HG03064 (cell line): ENCODE results near the gene NGB.
"Not testable (repeated sequence)": the region's sequence is repeated elsewhere in the genome, so short reads cannot be mapped to it uniquely, and the experiment has no call there.

ENCODE experiments used
- ATAC-seq: cut with Tn5 transposase; IDR thresholded peaks from one replicate; pipeline ENCODE4 v1.9.1; 2021; ENCODE audit warnings: low read depth; ENCODE audit not compliant: unreplicated experiment

The NGB gene

DNA sequence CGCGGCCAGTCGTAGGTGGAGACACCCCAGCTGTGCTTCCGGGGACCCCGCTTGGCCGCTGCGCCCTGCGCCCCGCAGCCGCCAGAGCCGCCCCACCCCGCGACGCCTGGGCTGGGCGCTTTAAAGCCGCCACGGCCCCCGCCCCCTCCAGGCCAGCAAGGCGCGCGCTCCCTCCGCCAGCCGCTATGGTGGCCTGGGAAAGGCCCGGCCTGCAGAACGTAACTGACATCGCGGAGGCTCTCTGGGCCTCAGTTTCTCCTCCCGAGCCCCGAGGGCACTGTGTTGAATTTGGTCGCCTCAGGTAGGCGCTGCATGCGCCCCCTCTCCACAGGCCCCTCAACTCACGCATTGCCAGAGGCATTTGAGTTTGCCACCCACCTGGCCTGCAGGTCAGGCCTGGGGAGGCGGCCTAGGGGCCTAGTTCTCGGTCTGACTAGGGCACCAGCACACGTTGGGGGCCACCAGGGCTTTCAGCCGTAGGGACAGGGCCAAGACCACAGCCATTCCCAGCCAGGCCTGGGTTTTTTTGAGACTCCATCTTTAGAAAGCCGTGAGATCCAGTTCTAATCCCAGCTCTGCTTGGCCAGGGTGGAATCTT, at the start of gene NGB:
NGB (minus strand) TSS at position 94 of the 598 bp plus-strand sequence. CDS start 269 bp downstream, outside the sequence.
- no peak for ATAC-seq

DNA sequence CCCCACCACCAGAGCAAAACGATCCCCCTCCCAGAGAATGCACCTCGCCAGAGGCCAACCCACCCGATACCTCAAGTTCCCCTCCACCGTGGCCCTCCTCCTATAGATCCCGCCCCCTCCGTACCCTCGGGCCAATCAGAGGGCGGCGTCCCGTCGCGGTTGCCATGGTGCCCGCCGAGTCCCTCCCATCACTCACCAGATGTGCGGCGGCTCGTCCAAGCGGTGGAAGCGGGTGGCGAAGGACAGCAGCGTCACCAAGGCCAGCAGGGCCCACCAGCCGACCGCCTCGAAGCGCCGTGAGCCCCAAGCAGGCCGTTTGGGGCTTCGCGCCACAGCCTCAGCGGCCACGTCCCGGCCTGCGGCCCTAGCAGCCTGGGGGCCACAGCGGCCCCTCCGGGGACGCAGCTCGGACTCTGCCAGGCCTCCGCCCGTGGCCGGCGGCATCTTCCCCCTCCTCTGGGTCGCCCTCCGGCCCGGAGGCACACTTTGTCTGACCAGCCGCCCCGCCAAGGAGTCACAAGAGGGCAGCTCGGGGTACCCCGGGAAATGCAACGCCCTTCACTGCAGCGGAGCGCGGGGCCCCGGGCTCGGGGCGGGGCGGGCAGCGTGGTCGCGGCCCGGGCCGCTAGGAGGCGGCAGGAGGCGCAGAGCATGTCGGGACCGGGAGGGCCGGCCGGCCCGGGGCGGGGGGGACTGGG, 49.4 kb upstream of the NGB start, which contains the start of gene POMT2:
POMT2 (minus strand) TSS at position 646 of the 698 bp plus-strand sequence; CDS start at position 444, 202 bp downstream.
- ATAC-seq: peak; percentile 70

- no peak for ATAC-seq
These were observed 48.4 kb upstream of the NGB start for GRCh38 chr14:77319422-77319821.

DNA sequence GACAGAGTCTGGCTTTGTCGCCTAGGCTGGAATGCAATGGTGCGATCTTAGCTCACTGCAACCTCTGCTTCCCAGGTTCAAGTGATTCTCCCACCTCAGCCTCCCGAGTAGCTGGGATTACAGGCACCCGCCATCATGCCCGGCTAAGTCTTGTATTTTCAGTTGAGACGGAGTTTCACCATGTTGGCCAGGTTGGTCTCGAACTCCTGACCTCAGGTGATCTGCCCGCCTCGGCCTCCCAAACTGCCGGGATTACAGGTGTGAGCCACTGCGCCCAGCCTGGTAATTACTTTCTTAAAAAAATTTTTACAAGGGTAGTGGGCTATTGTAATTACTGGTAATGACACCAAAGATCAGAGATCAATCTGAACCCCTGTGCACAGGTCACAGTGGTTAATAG, 47.8 kb upstream of the NGB start:
- not testable (repeated sequence) for ATAC-seq

GRCh38 chr14:77318006-77318553, 47.1 kb upstream of the NGB start:
- no peak for ATAC-seq

- no peak for ATAC-seq
These were observed 45.9 kb upstream of the NGB start for GRCh38 chr14:77316872-77317301.

DNA sequence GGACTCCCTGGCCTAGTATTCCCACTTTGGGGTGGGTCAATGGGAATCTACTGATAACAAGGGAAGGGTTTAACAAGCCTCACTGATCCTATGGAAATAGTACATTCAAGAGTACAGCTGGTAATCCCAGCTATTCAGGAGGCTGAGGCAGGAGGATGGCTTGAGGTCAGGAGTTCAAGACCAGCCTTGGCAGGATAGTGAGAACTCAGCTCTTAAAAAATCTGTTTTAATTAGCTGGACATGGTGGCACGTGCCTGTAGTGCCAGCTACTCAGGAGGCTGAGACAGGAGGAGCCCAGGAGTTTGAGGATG, 45.1 kb upstream of the NGB start:
- ATAC-seq: no peak

- no peak for ATAC-seq
These were observed 43.8 kb upstream of the NGB start for GRCh38 chr14:77314539-77315457.

- ATAC-seq: no peak
These were observed 43.0 kb upstream of the NGB start for GRCh38 chr14:77314043-77314442.

- ATAC-seq: no peak
These were observed 42.4 kb upstream of the NGB start for GRCh38 chr14:77313371-77313770.

DNA sequence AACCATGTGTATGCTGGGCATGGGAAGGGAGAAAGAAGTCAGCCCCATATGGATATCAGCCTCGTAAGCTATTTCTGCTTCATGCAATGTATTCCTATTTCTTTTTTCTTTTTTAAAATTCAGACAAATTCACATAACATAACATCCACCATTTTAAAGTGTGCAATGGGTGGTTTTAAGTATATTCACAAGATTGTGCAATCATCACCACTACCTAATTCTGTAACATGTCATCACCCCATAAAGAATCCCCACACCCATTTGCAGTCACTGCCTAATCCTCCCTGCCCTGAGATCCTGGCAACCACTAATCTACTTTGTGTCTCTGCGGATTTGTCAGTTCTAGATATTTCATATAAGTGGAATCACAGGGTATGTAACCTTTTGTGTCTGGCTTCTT, 40.2 kb upstream of the NGB start:
- no peak for ATAC-seq

DNA sequence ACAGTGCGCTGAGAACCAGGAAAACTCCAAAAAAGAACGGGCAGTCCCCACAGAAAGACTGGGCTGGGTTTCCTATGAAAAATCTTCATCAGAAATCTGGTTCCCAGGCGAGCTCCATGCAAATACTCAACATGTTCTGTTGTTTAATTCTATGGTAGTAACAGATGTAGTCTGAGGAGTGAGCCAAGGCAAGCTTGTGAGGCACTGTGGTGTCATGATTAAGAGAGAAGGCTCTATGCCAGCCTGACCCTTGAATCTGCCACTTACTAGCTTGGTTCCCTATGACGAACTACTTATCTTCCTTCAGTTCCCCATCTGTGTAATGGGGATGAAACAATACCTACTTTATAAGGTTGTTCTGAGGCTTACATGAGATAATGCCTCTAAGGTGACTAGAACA, 39.0 kb upstream of the NGB start:
- ATAC-seq: no peak

- no peak for ATAC-seq
These were observed 38.1 kb upstream of the NGB start for GRCh38 chr14:77309131-77309530.

- no peak for ATAC-seq
These were observed 36.0 kb upstream of the NGB start for GRCh38 chr14:77306851-77307496.

- ATAC-seq: no peak
These were observed 35.4 kb upstream of the NGB start for GRCh38 chr14:77306416-77306815.

GRCh38 chr14:77305696-77306095, 34.7 kb upstream of the NGB start:
- ATAC-seq: no peak

DNA sequence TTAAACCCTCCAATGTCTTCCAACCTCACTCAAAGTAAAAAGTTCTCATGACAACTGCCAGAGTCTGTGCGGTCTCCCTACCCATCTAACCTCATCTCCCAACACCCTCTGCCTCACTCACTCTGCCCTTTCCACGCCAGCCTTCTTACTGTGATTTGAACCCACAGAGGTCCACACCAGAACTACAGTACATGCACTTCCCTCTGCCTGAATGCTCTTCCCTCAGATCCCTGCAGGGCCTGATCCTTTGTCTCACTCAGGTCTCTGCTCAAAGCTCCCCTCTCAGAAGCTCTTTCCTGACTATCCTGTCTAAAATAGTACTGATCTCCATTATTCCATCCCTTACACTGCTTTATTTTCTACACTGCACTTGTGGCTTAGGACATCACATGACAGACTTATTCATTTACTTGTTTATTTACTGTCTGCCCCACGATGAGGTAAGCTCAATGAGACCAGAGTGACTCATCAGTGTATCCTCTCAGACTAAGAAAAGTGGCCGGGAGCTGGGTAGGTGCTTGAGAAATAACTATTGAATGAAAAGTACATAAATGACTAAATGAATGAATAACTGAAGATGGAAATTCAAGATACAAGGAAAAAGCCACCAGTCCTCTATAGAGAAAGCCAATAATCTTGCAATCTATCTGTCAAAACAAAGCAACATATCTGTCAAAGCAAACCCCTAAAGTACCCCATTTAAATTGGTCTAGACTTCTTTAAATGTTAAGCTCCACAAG, 32.6 kb upstream of the NGB start:
- no peak for ATAC-seq

- ATAC-seq: no peak
These were observed 31.9 kb upstream of the NGB start for GRCh38 chr14:77302926-77303325.

DNA sequence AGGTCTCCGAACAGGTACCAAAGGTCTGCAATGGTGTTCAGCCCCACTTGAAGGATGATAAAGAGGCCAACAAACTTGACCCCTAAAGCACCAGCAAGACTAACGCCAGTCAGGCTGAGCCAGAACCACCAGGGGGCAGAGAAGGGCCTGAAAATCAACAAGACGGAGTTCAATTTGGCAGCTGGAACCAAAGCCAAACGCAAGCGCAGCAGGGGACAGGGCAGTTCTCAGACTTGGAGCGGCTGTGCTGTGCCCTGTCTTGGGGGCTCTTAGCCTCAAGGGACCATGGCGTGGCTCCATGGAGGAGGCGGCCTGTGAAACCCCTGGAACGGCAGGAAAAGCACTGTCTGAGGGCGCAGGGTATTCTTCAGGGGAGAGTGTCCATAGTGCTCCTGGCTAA, 30.1 kb upstream of the NGB start:
- no peak for ATAC-seq

DNA sequence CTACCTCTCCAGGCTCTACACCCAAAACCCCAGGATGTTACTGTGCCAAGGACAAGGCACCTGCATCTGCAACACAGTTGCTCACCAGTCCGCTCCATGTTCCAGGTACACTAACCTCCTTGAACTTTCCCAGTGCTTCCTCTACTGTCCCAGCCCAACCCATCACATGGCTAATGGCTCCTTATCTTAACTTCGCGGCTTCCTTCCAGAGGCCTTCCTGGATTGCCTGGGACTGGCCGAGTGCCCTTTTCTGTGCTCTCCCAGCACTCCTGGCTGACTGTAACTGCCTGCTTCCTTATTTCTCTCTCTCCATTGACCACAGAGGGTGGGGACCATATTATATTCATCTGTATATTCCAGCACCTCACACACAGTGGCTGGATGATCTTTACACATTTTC, 28.8 kb upstream of the NGB start:
- ATAC-seq: no peak
